Heart right ventricle (tissue), 16 donors: ENCODE data around the gene RNF208. TPM values are rescaled to one million over a fixed set of nuclear protein-coding genes. Genes with fewer than 3 reads are reported as not detected.
A peak's percentile ranks its signal among the peaks of the same experiment; 100 is the strongest.

Source experiments
- ATAC-seq, 8 donors: fragments of 200-7000 bp; cut with Tn5 transposase; one replicate each; pipeline ENCODE4 v1.9.1; 2020; ENCODE audit warnings: mild to moderate bottlenecking in 8 of 8, moderate library complexity in 8 of 8, moderate number of reproducible peaks in 1 of 8
- DNase-seq, 2 donors: peaks; one replicate each; pipeline ENCODE4 v3.0.0-alpha.2; 2020
- H3K27ac ChIP-seq, 10 donors: fragments of 200-600 bp; sonication (generic) in 2 of 10; one replicate each; pipeline versions ENCODE4 v1.5.0 to v1.8.0; 2020 to 2022; ENCODE audit warnings: mild to moderate bottlenecking in 3 of 10
- H3K27me3 ChIP-seq, 7 donors: fragments of 200-600 bp; one replicate each; pipeline ENCODE4 v1.8.0; 2021 to 2022; ENCODE audit warnings: mild to moderate bottlenecking in 2 of 7
- H3K36me3 ChIP-seq, 9 donors: fragments of 200-600 bp; sonication (generic) in 1 of 9; one replicate each; pipeline versions ENCODE4 v1.5.0 to v1.8.0; 2020 to 2022; ENCODE audit warnings: mild to moderate bottlenecking in 2 of 9
- H3K4me1 ChIP-seq, 9 donors: fragments of 200-600 bp; sonication (generic) in 1 of 9; one replicate each; pipeline versions ENCODE4 v1.5.0 to v1.8.0; 2020 to 2022; ENCODE audit warnings: mild to moderate bottlenecking in 4 of 9
- H3K4me3 ChIP-seq, 10 donors: fragments of 200-600 bp; sonication (generic) in 2 of 10; one replicate each; pipeline versions ENCODE4 v1.5.0 to v1.8.0; 2020 to 2022; ENCODE audit warnings: mild to moderate bottlenecking in 7 of 10, moderate library complexity in 2 of 10
- H3K9me3 ChIP-seq, 11 donors: fragments of 200-600 bp in 10 of 11; sonication (generic) in 2 of 11; one replicate each; pipeline versions ENCODE4 v1.5.0 to v1.8.0; 2013 to 2022; ENCODE audit warnings: mild to moderate bottlenecking in 2 of 11, control low read depth in 1 of 11, moderate library complexity in 1 of 11
- CTCF ChIP-seq, 9 donors: fragments of 200-600 bp; sonication (generic) in 2 of 9; IDR thresholded peaks; one replicate each; pipeline versions ENCODE4 v1.5.0 to v1.8.0; 2021 to 2022; ENCODE audit warnings: antibody characterized with exemption in 9 of 9, mild to moderate bottlenecking in 5 of 9, moderate library complexity in 1 of 9
- WGBS, 2 donors: extraction: QIAGEN DNeasy Blood & Tissue Kit; methylation state at CpG; one replicate each; pipeline ENCODE4 v1.1.7; 2013; ENCODE audit warnings: inconsistent platforms in 1 of 2; 5-methylcytosine and 5-hydroxymethylcytosine counted together
- intact Hi-C, 10 donors: fragments of 100-400 bp; cut with DNase I; formaldehyde crosslinking; loops; one replicate each; pipeline versions ENCODE4 v1.11.1 to v1.14.2; 2022
- polyA plus RNA-seq, 2 donors: library from polyadenylated mRNA; stranded (reverse); fragments of 200-250 nt; gene quantifications; one replicate each; pipeline ENCODE4 v1.2.3, GENCODE V29; 2013
- total RNA-seq, 10 donors: library from RNA; stranded (reverse); fragmentation: NEBNext Ultra II Directional in 3 of 10; extraction: Animal tissue kit (Norgen Biotek cat#: 25700) in 3 of 10; gene quantifications; one replicate each; pipeline versions ENCODE4 v1.2.1 to v1.2.4, GENCODE V29; 2021 to 2023
- donor health status: Arrhythmogenic right ventricular cardiomyopathy.
- donor health status: ischemic (EF 13 %, LVEDD 7.1; RV severe dilation, severe dysfunction).
- donor health status: healthy with polysubstance abuse.
- donor health status: DM: no; HTN: yes; CAD: no.
- donor health status: DM: no; HTN: no; CAD: no.
- donor health status: ischemic (EF 25% LVEDD 6.9; RV normal size, moderate dysfunction).
- donor health status: ischemic (EF 25% LVEDD 5.7; RV mildly dilated, moderate dysfunction).
- donor health status: healthy.
- donor health status: DM: yes; HTN: yes; CAD: no.
- donor health status: Ischemic cardiomyopathy.
- donor health status: ischemic (EF 35%, LVEDD 5.7; RV mildly dilated, moderate dysfunction).
- donor health status: nonischemic (EF 11% LVEDD 7.7; RV severe dilation, severe dysfunction).
- donor health status: DM: yes; HTN: yes; CAD: no.
- donor health status: PGD.
- donor health status: ischemic (EF 29% LVEDD 5.4; RV normal size, mild dysfunction).
- donor health status: nonischemic (EF 23%, LVEDD 6.1; RV moderate dilation, normal function).

The RNF208 gene
- total and polyA plus RNA-seq, 12 donors: 14.2 to 83.8 (median 24.1) TPM

GRCh38 chr9:137211532-137211931 lies 10.5 kb downstream of the RNF208 start:
- Histone ChIP-seq H3K4me1 (peaks cover 0 to 10% (median 6%) of the 10 kb centered on the region in 9 donors), H3K9me3 (no peaks in the 10 kb centered on the region), H3K36me3 (peaks cover 0 to 50% (median 0%) of the 10 kb centered on the region in 9 donors), H3K27ac (no peak overlapping the region), H3K27me3 (no peaks in the 10 kb centered on the region), H3K4me3 (no peak overlapping the region)
- ATAC-seq: no peak
- intact Hi-C loops: no loop called here
- 78 to 85% methylated on average over 13 of the region's 13 CpGs for WGBS, 2 donors
- no peak for TF ChIP-seq CTCF (IDR thresholded peaks at IDR 0.05)
- no peak for DNase-seq

GRCh38 chr9:137206602-137207001 lies 15.4 kb downstream of the RNF208 start:
- peaks cover 20 to 52% (median 48%) of the 10 kb centered on the region in 9 donors for H3K4me1 ChIP-seq
- H3K36me3 ChIP-seq: peaks cover 0 to 26% (median 0%) of the 10 kb centered on the region in 9 donors
- H3K27ac ChIP-seq: no peak overlapping the region
- H3K9me3 ChIP-seq: no peaks in the 10 kb centered on the region
- DNase-seq: no peak
- intact Hi-C loops: no loop called here
- H3K27me3 ChIP-seq: no peaks in the 10 kb centered on the region
- WGBS, 2 donors: 70 to 73% methylated on average over 7 of the region's 7 CpGs
- H3K4me3 ChIP-seq: peak overlapping the region in 7 of 10 donors; percentile 75 to 96 (median 87)
- no peak for TF ChIP-seq CTCF (IDR thresholded peaks at IDR 0.05)
- no peak for ATAC-seq

- DNase-seq (peak; percentile 94), ATAC-seq (peak; percentile 58 to 74 (median 66))
- intact Hi-C loops: loop anchor here in 1 of 10 donors (1.0 kb wide), 1 partner anchor 17 kb away; the partner anchor contains the start of genes ANAPC2 and SSNA1
- Histone ChIP-seq H3K36me3 (peaks cover 0 to 23% (median 0%) of the 10 kb centered on the region in 9 donors), H3K27ac (peak within 1 kb of the TSS in 9 of 10 donors; percentile 75 to 94 (median 89)), H3K9me3 (no peaks in the 10 kb centered on the region), H3K27me3 (no peaks in the 10 kb centered on the region), H3K4me3 (peak within 1 kb of the TSS; percentile 31 to 96 (median 86)), H3K4me1 (peaks cover 20 to 58% (median 54%) of the 10 kb centered on the region in 9 donors)
- TF ChIP-seq CTCF (IDR thresholded peaks at IDR 0.05): no peak
- WGBS, 2 donors: 0% methylated on average over 76 to 98 of the region's 98 CpGs
Observed at GRCh38 chr9:137205126-137206069, 16.6 kb downstream of the RNF208 start, which contains the start of the genes NDOR1 and TMEM203. Gene NDOR1 (plus strand): TSS chr9:137205700. CDS start chr9:137205778, 78 bp downstream. Gene TMEM203 (minus strand): TSS chr9:137205648. CDS start chr9:137205414, 234 bp downstream.

GRCh38 chr9:137204731-137205125 lies 17.3 kb downstream of the RNF208 start:
- no peak for TF ChIP-seq CTCF (IDR thresholded peaks at IDR 0.05)
- Histone ChIP-seq H3K4me1 (peaks cover 20 to 60% (median 55%) of the 10 kb centered on the region in 9 donors), H3K27me3 (no peaks in the 10 kb centered on the region), H3K27ac (peak overlapping the region in 8 of 10 donors; percentile 75 to 94 (median 89)), H3K4me3 (peak overlapping the region; percentile 31 to 96 (median 86)), H3K9me3 (no peaks in the 10 kb centered on the region), H3K36me3 (peaks cover 0 to 17% (median 0%) of the 10 kb centered on the region in 9 donors)
- intact Hi-C loops: loop anchor here in 1 of 10 donors (1.0 kb wide), 1 partner anchor 16 kb away; the partner anchor contains the start of genes ANAPC2 and SSNA1
- ATAC-seq (no peak), DNase-seq (no peak)
- WGBS, 2 donors: 10 to 11% methylated on average over 21 of the region's 21 CpGs
